K562 (cell line): ENCODE results near the gene MLST8. TPM values are rescaled to one million over a fixed set of nuclear protein-coding genes. Genes with fewer than 3 reads are reported as not detected.
A peak's percentile ranks its signal among the peaks of the same experiment; 100 is the strongest.

ENCODE experiments used
- BMI1 ChIP-seq: fragments of 150-350 bp; IDR thresholded peaks from 2 replicates; pipeline ENCODE4 v1.6.1; 2014; ENCODE audit warnings: low read length
- CXXC5 ChIP-seq: fragments of 250-450 bp; sonication (Bioruptor Pico); IDR thresholded peaks from 2 replicates; pipeline ENCODE4 v1.8.0; 2022; ENCODE audit warnings: inconsistent platforms, mild to moderate bottlenecking, moderate library complexity
- DNMT1 ChIP-seq: fragments of 450-650 bp; IDR thresholded peaks from 2 replicates; pipeline ENCODE4 v1.6.1; 2016; ENCODE audit warnings: antibody characterized with exemption, mild to moderate bottlenecking
- FOXJ2 ChIP-seq: fragments of 200-800 bp; sonication (Bioruptor generic); IDR thresholded peaks from 2 replicates; pipeline ENCODE4 v1.6.1; 2016; ENCODE audit warnings: missing genetic modification characterization, missing compliant biosample characterization
- FOXK2 ChIP-seq, 2 experiments: fragments of 450-650 bp; IDR thresholded peaks in 1 of 2; conservative IDR thresholded peaks in 1 of 2; 2 replicates each; pipeline ENCODE4 v1.6.1; 2016; ENCODE audit warnings: low read depth in 2 of 2, mild to moderate bottlenecking in 1 of 2
- HNRNPLL ChIP-seq: fragments of 200-400 bp; formaldehyde crosslinking; IDR thresholded peaks from 2 replicates; pipeline ENCODE4 v1.6.1; 2017; ENCODE audit warnings: low read length, low read depth, mild to moderate bottlenecking; ENCODE audit not compliant: poor library complexity, severe bottlenecking
- HSF4 ChIP-seq: fragments of 250-450 bp; sonication (Bioruptor Pico); IDR thresholded peaks from 2 replicates; pipeline ENCODE4 v2.1.2; 2022; ENCODE audit warnings: mild to moderate bottlenecking, moderate library complexity, borderline replicate concordance
- KAT7 ChIP-seq: sonication (generic); formaldehyde crosslinking; IDR thresholded peaks from 2 replicates; pipeline ENCODE4 v1.8.0; 2022; ENCODE audit warnings: missing genetic modification reagents, mild to moderate bottlenecking, borderline replicate concordance
- MCM3 ChIP-seq: fragments of 450-650 bp; IDR thresholded peaks from 2 replicates; pipeline ENCODE4 v1.6.1; 2016
- MYC ChIP-seq, 2 experiments: fragments of 250-450 bp in 1 of 2; sonication (Bioruptor Pico) in 1 of 2; IDR thresholded peaks; 2 replicates each; pipeline versions ENCODE4 v1.5.1 to v1.6.1; 2012 to 2021; ENCODE audit warnings: low read depth in 2 of 2, borderline replicate concordance in 1 of 2, improper control_type of control experiment in 1 of 2, low read length in 1 of 2, mild to moderate bottlenecking in 1 of 2, moderate library complexity in 1 of 2
- NR3C1 ChIP-seq: sonication (generic); formaldehyde crosslinking; IDR thresholded peaks from 2 replicates; pipeline ENCODE4 v1.8.1; 2022; ENCODE audit warnings: missing genetic modification reagents
- ZBTB7A ChIP-seq: IDR thresholded peaks from 2 replicates; pipeline ENCODE4 v1.6.1; 2011; ENCODE audit warnings: low read depth, mild to moderate bottlenecking, low read length, moderate library complexity, borderline replicate concordance; ENCODE audit not compliant: control insufficient read depth
- ZNF143 ChIP-seq: sonication (generic); formaldehyde crosslinking; IDR thresholded peaks from 2 replicates; pipeline ENCODE4 v1.9.0; 2022; ENCODE audit warnings: mild to moderate bottlenecking, missing genetic modification reagents
- ZNF696 ChIP-seq: fragments of 250-450 bp; sonication (Bioruptor Pico); conservative IDR thresholded peaks from 2 replicates; pipeline ENCODE4 v1.4.0; 2020; ENCODE audit warnings: mild to moderate bottlenecking, moderate library complexity
- ZSCAN29 ChIP-seq: fragments of 450-650 bp; IDR thresholded peaks from 2 replicates; pipeline ENCODE4 v1.6.1; 2017
- polyA plus RNA-seq, 8 experiments: library from polyadenylated mRNA; depleted of rRNA in 4 of 8; stranded (reverse) in 5 of 8; unstranded in 3 of 8; fragments of >200 nt; fragmentation: Nextera tagmentation in 2 of 8; fragmentation: Illumina TruSeq in 1 of 8; extraction: Ambion mirVana in 2 of 8; extraction: Trizol in 1 of 8; gene quantifications; 2 replicates each; pipeline versions ENCODE4 v1.2.1 to v1.2.3, GENCODE V29; 2011 to 2014; ENCODE audit warnings: inconsistent platforms in 1 of 8, missing spikeins in 1 of 8
- total RNA-seq, 7 experiments: library from RNA; depleted of rRNA in 6 of 7; stranded (reverse); fragments of >200 nt in 6 of 7; fragmentation: Illumina TruSeq in 2 of 7; extraction: Trizol in 2 of 7; gene quantifications; 2 replicates each; pipeline versions ENCODE4 v1.2.1 to v1.2.3, GENCODE V29; 2011 to 2021; ENCODE audit warnings: low replicate concordance in 1 of 7
- TF ChIP-seq, protein P1 (sequence below): fragments of 450-650 bp; IDR thresholded peaks from 2 replicates; pipeline ENCODE4 v1.6.1; 2016; ENCODE audit warnings: antibody characterized with exemption
- TF ChIP-seq, protein P2 (sequence below): sonication (generic); formaldehyde crosslinking; IDR thresholded peaks from 2 replicates; pipeline ENCODE4 v1.8.1; 2023; ENCODE audit warnings: missing genetic modification reagents, mild to moderate bottlenecking, borderline replicate concordance
- TF ChIP-seq, protein P3 (sequence below): IDR thresholded peaks from 2 replicates; pipeline ENCODE4 v1.6.1; 2016; ENCODE audit warnings: missing genetic modification characterization, missing compliant biosample characterization

Gene MLST8
- total and polyA plus RNA-seq, 9 of the 15 experiments (the other 6 are each of a cell fraction or from before 2014, with no cell fraction given) = 1.5 to 116 (median 43.3) TPM

DNA sequence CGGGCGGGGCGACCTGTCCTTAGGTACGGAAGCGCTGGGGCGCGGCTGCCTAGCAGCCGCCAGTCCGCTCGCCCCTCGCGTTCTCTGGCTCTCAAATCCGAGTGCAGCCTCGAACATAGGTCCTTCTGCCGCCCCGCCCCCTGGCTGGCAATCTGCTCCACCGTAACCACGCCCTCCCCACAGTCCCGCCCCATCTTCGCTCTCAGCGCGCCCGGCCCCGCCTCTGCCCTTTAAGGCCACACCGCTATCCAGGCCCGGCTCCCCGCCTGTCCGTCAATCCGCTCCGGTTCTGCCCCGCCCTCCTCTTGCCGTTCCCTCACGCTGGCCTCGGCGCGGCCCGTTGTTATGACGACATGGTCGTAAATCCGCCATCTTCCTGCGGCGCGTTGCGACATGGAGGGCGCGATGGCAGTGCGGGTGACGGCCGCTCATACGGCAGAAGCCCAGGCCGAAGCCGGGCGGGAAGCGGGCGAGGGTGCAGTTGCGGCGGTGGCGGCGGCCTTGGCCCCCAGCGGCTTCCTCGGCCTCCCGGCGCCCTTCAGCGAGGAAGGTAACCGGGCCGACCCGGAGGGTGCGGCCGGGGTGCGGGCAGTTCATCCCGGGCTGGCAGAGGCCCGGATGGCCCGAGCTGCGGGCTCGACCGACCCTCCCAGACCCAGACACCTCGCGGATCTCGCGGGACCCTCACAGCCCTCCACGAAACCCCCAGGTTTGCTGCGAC, 18.1 kb downstream of the MLST8 start, which contains the start of gene E4F1 (continued):
- TF ChIP-seq ZNF143 (CRISPR knock-in tag) (no peak), ZBTB7A (peak; percentile 36; the same call in 1 of the 2 replicates), DNMT1 (no peak), NR3C1 (no peak), FOXK2 (conservative IDR thresholded peaks at IDR 0.05 in 1 of 2, IDR thresholded peaks at IDR 0.05 in 1 of 2; ENCODE audit: low read depth in 2 of 2) (peak; percentile 36 to 59; a peak in 3 of 4 replicates), ZSCAN29 (no peak), CXXC5 (CRISPR knock-in tag) (peak; percentile 89), FOXJ2 (tag) (peak; percentile 80; the same call in 1 of the 2 replicates), HNRNPLL (peak; percentile 68), ZNF696 (CRISPR knock-in tag) (no peak), MYC (IDR thresholded peaks at IDR 0.05; ENCODE audit: low read depth, low read length) (peak; percentile 86), MYC (CRISPR knock-in tag; IDR thresholded peaks at IDR 0.05; ENCODE audit: borderline replicate concordance, low read depth) (no peak; the same call in 1 of the 2 replicates), BMI1 (peak; percentile 99), KAT7 (CRISPR knock-in tag) (no peak), MCM3 (no peak), HSF4 (no peak)
- TF ChIP-seq, protein P1, sequence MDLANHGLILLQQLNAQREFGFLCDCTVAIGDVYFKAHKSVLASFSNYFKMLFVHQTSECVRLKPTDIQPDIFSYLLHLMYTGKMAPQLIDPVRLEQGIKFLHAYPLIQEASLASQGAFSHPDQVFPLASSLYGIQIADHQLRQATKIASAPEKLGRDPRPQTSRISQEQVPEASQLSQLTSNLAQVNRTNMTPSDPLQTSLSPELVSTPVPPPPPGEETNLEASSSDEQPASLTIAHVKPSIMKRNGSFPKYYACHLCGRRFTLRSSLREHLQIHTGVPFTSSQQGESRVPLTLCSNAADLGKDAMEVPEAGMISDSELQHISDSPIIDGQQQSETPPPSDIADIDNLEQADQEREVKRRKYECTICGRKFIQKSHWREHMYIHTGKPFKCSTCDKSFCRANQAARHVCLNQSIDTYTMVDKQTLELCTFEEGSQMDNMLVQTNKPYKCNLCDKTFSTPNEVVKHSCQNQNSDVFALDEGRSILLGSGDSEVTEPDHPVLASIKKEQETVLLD = no peak
- TF ChIP-seq, protein P2, sequence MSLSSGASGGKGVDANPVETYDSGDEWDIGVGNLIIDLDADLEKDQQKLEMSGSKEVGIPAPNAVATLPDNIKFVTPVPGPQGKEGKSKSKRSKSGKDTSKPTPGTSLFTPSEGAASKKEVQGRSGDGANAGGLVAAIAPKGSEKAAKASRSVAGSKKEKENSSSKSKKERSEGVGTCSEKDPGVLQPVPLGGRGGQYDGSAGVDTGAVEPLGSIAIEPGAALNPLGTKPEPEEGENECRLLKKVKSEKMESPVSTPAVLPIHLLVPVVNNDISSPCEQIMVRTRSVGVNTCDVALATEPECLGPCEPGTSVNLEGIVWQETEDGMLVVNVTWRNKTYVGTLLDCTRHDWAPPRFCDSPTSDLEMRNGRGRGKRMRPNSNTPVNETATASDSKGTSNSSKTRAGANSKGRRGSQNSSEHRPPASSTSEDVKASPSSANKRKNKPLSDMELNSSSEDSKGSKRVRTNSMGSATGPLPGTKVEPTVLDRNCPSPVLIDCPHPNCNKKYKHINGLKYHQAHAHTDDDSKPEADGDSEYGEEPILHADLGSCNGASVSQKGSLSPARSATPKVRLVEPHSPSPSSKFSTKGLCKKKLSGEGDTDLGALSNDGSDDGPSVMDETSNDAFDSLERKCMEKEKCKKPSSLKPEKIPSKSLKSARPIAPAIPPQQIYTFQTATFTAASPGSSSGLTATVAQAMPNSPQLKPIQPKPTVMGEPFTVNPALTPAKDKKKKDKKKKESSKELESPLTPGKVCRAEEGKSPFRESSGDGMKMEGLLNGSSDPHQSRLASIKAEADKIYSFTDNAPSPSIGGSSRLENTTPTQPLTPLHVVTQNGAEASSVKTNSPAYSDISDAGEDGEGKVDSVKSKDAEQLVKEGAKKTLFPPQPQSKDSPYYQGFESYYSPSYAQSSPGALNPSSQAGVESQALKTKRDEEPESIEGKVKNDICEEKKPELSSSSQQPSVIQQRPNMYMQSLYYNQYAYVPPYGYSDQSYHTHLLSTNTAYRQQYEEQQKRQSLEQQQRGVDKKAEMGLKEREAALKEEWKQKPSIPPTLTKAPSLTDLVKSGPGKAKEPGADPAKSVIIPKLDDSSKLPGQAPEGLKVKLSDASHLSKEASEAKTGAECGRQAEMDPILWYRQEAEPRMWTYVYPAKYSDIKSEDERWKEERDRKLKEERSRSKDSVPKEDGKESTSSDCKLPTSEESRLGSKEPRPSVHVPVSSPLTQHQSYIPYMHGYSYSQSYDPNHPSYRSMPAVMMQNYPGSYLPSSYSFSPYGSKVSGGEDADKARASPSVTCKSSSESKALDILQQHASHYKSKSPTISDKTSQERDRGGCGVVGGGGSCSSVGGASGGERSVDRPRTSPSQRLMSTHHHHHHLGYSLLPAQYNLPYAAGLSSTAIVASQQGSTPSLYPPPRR (CRISPR knock-in tag) = peak; percentile 79; the same call in 1 of the 2 replicates
- TF ChIP-seq, protein P3, sequence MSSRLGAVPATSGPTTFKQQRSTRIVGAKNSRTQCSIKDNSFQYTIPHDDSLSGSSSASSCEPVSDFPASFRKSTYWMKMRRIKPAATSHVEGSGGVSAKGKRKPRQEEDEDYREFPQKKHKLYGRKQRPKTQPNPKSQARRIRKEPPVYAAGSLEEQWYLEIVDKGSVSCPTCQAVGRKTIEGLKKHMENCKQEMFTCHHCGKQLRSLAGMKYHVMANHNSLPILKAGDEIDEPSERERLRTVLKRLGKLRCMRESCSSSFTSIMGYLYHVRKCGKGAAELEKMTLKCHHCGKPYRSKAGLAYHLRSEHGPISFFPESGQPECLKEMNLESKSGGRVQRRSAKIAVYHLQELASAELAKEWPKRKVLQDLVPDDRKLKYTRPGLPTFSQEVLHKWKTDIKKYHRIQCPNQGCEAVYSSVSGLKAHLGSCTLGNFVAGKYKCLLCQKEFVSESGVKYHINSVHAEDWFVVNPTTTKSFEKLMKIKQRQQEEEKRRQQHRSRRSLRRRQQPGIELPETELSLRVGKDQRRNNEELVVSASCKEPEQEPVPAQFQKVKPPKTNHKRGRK = no peak
